PFSK-1 (cell line): ENCODE measurements around the gene IMPDH1.

Experiments
- FOXP2 ChIP-seq: optimal IDR thresholded peaks from 2 replicates; pipeline ENCODE3; 2011; ENCODE audit warnings: borderline replicate concordance, control low read depth, inconsistent platforms; ENCODE audit not compliant: insufficient read depth; ENCODE audit errors: extremely low read length, extremely low read depth
- POLR2AphosphoS5 ChIP-seq: IDR thresholded peaks from 2 replicates; pipeline ENCODE4 v1.6.1; 2012; ENCODE audit warnings: low read depth, mild to moderate bottlenecking, control low read depth, low read length, moderate library complexity
- REST ChIP-seq, 2 experiments: IDR thresholded peaks; 2 replicates each; pipeline versions ENCODE4 v1.6.1 to v1.8.0; 2011 to 2012; ENCODE audit warnings: low read depth in 2 of 2, low read length in 2 of 2, control low read depth in 1 of 2, inconsistent platforms in 1 of 2, mild to moderate bottlenecking in 1 of 2, moderate library complexity in 1 of 2; ENCODE audit not compliant: insufficient read depth in 1 of 2
- SIN3A ChIP-seq: IDR thresholded peaks from 2 replicates; pipeline ENCODE4 v1.6.1; 2012; ENCODE audit warnings: mild to moderate bottlenecking, low read length, moderate library complexity, borderline replicate concordance; ENCODE audit not compliant: insufficient read depth
- TAF1 ChIP-seq: IDR thresholded peaks from 2 replicates; pipeline ENCODE4 v1.6.1; 2012; ENCODE audit warnings: low read length, control low read depth, borderline replicate concordance; ENCODE audit not compliant: insufficient read depth

IMPDH1 gene

GRCh38 chr7:128400566-128400965 is 9.2 kb downstream of the IMPDH1 start:
- TF ChIP-seq TAF1 (no peak), POLR2AphosphoS5 (no peak), REST (IDR thresholded peaks at IDR 0.05; ENCODE audit: insufficient read depth in 1 of 2, low read depth in 2 of 2, low read length in 2 of 2) (no peak), FOXP2 (no peak), SIN3A (no peak)

- TF ChIP-seq REST (IDR thresholded peaks at IDR 0.05; ENCODE audit: insufficient read depth in 1 of 2, low read depth in 2 of 2, low read length in 2 of 2) (no peak), POLR2AphosphoS5 (no peak), TAF1 (no peak), FOXP2 (no peak), SIN3A (no peak)
Measured at GRCh38 chr7:128399991-128400390, 9.8 kb downstream of the IMPDH1 start.

GRCh38 chr7:128398841-128399135 is 11.0 kb downstream of the IMPDH1 start:
- TF ChIP-seq FOXP2 (no peak), REST (IDR thresholded peaks at IDR 0.05; ENCODE audit: insufficient read depth in 1 of 2, low read depth in 2 of 2, low read length in 2 of 2) (no peak), TAF1 (no peak), POLR2AphosphoS5 (no peak), SIN3A (no peak)

DNA sequence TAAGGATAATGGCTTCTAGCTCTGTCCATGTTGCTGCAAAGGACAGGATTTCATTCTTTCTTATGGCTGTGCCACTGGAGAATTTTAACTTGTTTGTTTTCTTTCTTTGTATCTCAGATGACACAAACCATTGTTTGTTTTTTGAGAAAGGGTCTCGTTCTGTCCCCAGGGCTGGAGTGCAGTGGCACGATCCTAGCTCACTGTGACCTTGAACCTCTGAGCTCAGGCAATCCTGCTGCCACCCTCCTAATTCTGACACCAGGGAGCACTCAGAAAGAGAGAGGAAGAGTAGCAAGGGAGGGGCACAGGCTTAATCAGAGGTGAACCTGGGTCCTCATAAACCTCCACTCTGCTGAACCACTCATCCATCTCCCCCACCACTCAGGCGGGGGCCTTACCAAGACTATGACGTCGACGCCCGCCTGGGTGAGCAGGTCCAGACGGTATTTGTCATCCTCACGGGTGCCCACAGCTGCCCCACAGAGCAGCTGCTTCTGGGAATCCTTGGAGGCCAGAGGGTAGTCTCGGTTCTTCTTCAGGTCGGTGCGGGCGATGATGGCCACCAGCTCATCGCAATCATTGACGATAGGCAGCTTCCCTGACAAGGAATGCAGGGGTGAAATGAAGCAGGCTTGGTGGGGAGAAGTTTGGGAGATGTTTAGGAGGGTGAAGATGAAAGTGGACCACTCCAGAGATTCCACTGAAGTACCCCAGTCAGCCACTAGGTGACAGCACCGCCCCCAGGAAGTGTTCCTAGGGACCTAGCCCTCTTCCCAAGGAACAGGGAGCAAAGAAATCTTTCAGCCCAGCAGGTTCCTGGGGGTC is 11.6 kb downstream of the IMPDH1 start:
- no peak for TF ChIP-seq FOXP2
- TF ChIP-seq SIN3A, result no peak
- TF ChIP-seq POLR2AphosphoS5, result no peak
- TF ChIP-seq TAF1, result no peak
- no peak for TF ChIP-seq REST (IDR thresholded peaks at IDR 0.05; ENCODE audit: insufficient read depth in 1 of 2, low read depth in 2 of 2, low read length in 2 of 2)
